ENCODE data around the gene WIF1. TPM values are rescaled to one million over a fixed set of nuclear protein-coding genes. Genes with fewer than 3 reads are reported as not detected.

Gene WIF1
- total RNA-seq, 1 donor from 2014 or later, result not detected

GRCh38 chr12:65122703-65123102 is 1.6 kb upstream of the WIF1 start:
- no peak for DNase-seq (ENCODE audit: low read depth in 2 of 2)

GRCh38 chr12:65121956-65122469 is 908 bp upstream of the WIF1 start:
- no peak for DNase-seq (ENCODE audit: low read depth in 2 of 2)

- no peak for DNase-seq (ENCODE audit: low read depth in 2 of 2)
These were observed 2.0 kb downstream of the WIF1 start for GRCh38 chr12:65119063-65119462.

- DNase-seq (ENCODE audit: low read depth in 2 of 2), result no peak
These were observed 7.5 kb downstream of the WIF1 start for GRCh38 chr12:65113621-65114035.

GRCh38 chr12:65106948-65107347 is 14.2 kb downstream of the WIF1 start:
- DNase-seq (ENCODE audit: low read depth in 2 of 2), result peak; percentile 19 to 35

GRCh38 chr12:65100140-65100539 is 21.0 kb downstream of the WIF1 start:
- peak; percentile 8 to 12 for DNase-seq (ENCODE audit: low read depth in 2 of 2)

GRCh38 chr12:65099182-65099581 is 21.9 kb downstream of the WIF1 start:
- DNase-seq (ENCODE audit: low read depth in 2 of 2), result no peak

- DNase-seq (ENCODE audit: low read depth in 2 of 2), result peak; percentile 20 to 22
These were observed 22.7 kb downstream of the WIF1 start for GRCh38 chr12:65098364-65098763.

GRCh38 chr12:65094722-65095121 is 26.4 kb downstream of the WIF1 start:
- DNase-seq (ENCODE audit: low read depth in 2 of 2), result no peak

- no peak for DNase-seq (ENCODE audit: low read depth in 2 of 2)
These were observed 27.5 kb downstream of the WIF1 start for GRCh38 chr12:65093606-65094005.

GRCh38 chr12:65090461-65090860 is 30.6 kb downstream of the WIF1 start:
- no peak for DNase-seq (ENCODE audit: low read depth in 2 of 2)

GRCh38 chr12:65086236-65086635 is 34.9 kb downstream of the WIF1 start:
- DNase-seq (ENCODE audit: low read depth in 2 of 2), result no peak

GRCh38 chr12:65084579-65084978 is 36.5 kb downstream of the WIF1 start:
- no peak for DNase-seq (ENCODE audit: low read depth in 2 of 2)

GRCh38 chr12:65083581-65083980 is 37.5 kb downstream of the WIF1 start:
- no peak for DNase-seq (ENCODE audit: low read depth in 2 of 2)

- no peak for DNase-seq (ENCODE audit: low read depth in 2 of 2)
These were observed 38.7 kb downstream of the WIF1 start for GRCh38 chr12:65082406-65082805.

- no peak for DNase-seq (ENCODE audit: low read depth in 2 of 2)
These were observed 39.6 kb downstream of the WIF1 start for GRCh38 chr12:65081496-65081895.

GRCh38 chr12:65074932-65075331 is 46.2 kb downstream of the WIF1 start:
- DNase-seq (ENCODE audit: low read depth in 2 of 2), result no peak

GRCh38 chr12:65069336-65069735 is 51.8 kb downstream of the WIF1 start:
- no peak for DNase-seq (ENCODE audit: low read depth in 2 of 2)

- DNase-seq (ENCODE audit: low read depth in 2 of 2), result no peak
These were observed 53.7 kb downstream of the WIF1 start for GRCh38 chr12:65067383-65067782.

- DNase-seq (ENCODE audit: low read depth in 2 of 2), result no peak
These were observed 65.2 kb downstream of the WIF1 start for GRCh38 chr12:65055859-65056258.

- no peak for DNase-seq (ENCODE audit: low read depth in 2 of 2)
These were observed 69.9 kb downstream of the WIF1 start for GRCh38 chr12:65051218-65051617.

GRCh38 chr12:65045269-65045668 is 75.8 kb downstream of the WIF1 start:
- no peak for DNase-seq (ENCODE audit: low read depth in 2 of 2)

GRCh38 chr12:65039301-65039700 is 81.8 kb downstream of the WIF1 start:
- DNase-seq (ENCODE audit: low read depth in 2 of 2), result no peak

GRCh38 chr12:65025136-65025535 is 96.0 kb downstream of the WIF1 start:
- no peak for DNase-seq (ENCODE audit: low read depth in 2 of 2)
